Brain microvascular endothelial cell (primary cell): ENCODE results near the gene KIAA1549.

Experiments used
- DNase-seq: peaks from one replicate; pipeline ENCODE4 v3.0.0-alpha.2; 2020
- H3K27ac ChIP-seq: fragments of 250-450 bp; sonication (Bioruptor Pico); 2 replicates; pipeline ENCODE4 v1.5.1; 2020; ENCODE audit warnings: mild to moderate bottlenecking, moderate library complexity
- H3K27me3 ChIP-seq: fragments of 250-450 bp; sonication (Bioruptor Pico); replicated peaks from 2 replicates; pipeline ENCODE4 v1.5.1; 2020; ENCODE audit warnings: mild to moderate bottlenecking
- H3K36me3 ChIP-seq: fragments of 250-450 bp; sonication (Bioruptor Pico); replicated peaks from 2 replicates; pipeline ENCODE4 v1.5.1; 2020; ENCODE audit warnings: mild to moderate bottlenecking
- H3K4me3 ChIP-seq: 2 replicates; pipeline ENCODE4 v1.5.1; 2011; ENCODE audit warnings: low read depth, mild to moderate bottlenecking, control low read depth, low read length, moderate library complexity
- in situ Hi-C: cut with HindIII; loops from 2 replicates; pipeline ENCODE4 v1.10.0; 2017; ENCODE audit warnings: low sequenced_read_pairs, low pct_ligation_motif_present
- TF ChIP-seq, protein P1 (sequence below): IDR thresholded peaks from 2 replicates; pipeline ENCODE4 v1.5.1; 2011; ENCODE audit warnings: low read depth, mild to moderate bottlenecking, moderate library complexity, low read length, control low read depth, inconsistent platforms; ENCODE audit errors: missing control alignments

KIAA1549 gene

GRCh38 chr7:138970446-138970845, 10.7 kb downstream of the KIAA1549 start:
- Histone ChIP-seq H3K27ac (no peak overlapping the region), H3K27me3 (no peaks in the 10 kb centered on the region), H3K36me3 (no peaks in the 10 kb centered on the region), H3K4me3 (no peak overlapping the region)
- no peak for DNase-seq
- TF ChIP-seq, protein P1, sequence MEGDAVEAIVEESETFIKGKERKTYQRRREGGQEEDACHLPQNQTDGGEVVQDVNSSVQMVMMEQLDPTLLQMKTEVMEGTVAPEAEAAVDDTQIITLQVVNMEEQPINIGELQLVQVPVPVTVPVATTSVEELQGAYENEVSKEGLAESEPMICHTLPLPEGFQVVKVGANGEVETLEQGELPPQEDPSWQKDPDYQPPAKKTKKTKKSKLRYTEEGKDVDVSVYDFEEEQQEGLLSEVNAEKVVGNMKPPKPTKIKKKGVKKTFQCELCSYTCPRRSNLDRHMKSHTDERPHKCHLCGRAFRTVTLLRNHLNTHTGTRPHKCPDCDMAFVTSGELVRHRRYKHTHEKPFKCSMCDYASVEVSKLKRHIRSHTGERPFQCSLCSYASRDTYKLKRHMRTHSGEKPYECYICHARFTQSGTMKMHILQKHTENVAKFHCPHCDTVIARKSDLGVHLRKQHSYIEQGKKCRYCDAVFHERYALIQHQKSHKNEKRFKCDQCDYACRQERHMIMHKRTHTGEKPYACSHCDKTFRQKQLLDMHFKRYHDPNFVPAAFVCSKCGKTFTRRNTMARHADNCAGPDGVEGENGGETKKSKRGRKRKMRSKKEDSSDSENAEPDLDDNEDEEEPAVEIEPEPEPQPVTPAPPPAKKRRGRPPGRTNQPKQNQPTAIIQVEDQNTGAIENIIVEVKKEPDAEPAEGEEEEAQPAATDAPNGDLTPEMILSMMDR, result no peak
- in situ Hi-C loops, result no loop called here

DNA sequence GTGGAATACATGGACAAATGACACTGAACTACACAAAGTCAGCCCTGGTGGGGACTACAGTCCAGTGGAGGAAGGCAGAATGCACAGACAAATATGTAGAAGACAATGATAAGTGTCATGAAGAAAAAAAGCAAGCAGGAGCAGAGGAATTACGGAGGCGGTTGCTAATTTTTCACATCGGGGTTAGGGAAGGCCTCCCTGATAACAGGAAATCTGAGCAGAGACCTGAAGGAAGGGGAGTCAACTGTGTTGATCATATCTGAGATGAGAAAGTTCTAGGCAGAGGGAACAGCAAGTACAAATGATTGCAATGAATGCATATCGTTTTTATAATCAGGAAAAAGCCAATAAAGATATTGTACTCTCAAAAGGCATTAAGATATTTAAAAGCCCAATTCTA, 14.0 kb downstream of the KIAA1549 start:
- H3K27ac ChIP-seq, result no peak overlapping the region
- TF ChIP-seq, protein P1, result no peak

DNA sequence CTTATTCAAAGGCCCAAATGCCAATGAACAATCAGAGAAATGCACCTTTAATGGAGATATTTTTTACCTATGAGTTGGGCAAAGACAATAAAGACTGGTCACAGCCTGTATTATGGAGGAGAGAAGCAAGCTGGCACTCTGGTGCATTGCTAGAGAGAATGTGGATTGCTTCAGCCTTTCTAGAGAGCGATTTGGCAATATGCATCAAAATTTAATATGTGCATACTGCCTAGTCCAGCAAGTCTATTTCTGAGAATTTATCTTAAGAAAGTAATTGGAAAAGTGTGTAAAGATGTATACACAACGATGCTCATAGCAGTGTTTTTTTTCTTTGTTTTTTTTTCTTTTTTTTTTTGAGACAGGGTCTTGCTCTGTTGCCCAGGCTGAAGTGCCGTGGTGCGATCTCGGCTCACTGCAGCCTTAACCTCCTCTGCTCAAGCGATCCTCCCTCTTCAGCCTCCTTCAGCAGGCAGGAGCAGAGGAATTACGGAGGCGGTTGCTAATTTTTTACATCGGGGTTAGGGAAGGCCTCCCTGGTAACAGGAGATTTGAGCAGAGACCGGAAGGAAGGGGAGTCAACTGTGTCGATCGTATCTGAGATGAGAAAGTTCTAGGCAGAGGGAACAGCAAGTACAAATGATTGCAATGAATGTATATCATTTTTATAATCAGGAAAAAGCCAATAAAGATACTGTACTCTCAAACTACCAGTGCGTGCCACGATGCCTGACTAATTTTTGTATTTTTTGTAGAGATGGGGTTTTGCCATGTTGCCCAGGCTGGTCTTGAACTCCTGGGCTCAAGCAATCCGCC, 16.4 kb downstream of the KIAA1549 start:
- Histone ChIP-seq H3K27ac (no peak overlapping the region), H3K4me3 (no peak overlapping the region), H3K27me3 (no peaks in the 10 kb centered on the region), H3K36me3 (no peaks in the 10 kb centered on the region)
- in situ Hi-C loops, result no loop called here
- DNase-seq, result no peak
- TF ChIP-seq, protein P1, result no peak

More for the DNA sequence above, 14.0 kb downstream of the KIAA1549 start:
- H3K4me3 ChIP-seq, result no peak overlapping the region
- in situ Hi-C loops, result no loop called here
- H3K27me3 ChIP-seq, result no peaks in the 10 kb centered on the region
- no peaks in the 10 kb centered on the region for H3K36me3 ChIP-seq
- DNase-seq, result no peak

DNA sequence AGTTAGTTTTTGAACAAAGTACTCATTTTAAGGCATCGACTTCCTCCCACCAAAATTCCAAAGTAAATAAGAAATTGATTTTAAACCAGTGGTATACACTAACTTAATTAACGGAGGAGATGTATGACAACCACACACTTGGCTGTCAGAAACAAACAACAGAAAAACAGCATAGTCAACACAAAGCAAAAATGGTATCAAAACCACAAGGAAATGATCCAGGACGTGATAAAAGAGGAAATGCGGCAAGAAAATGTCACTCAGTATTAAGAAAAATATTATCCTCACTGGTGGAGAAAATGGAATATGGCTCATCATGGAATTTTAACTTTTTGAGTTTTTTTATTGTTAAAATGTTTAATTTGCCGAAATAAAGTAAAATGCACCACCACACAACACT, 17.5 kb downstream of the KIAA1549 start:
- in situ Hi-C loops, result no loop called here

GRCh38 chr7:138962561-138963270, 18.5 kb downstream of the KIAA1549 start:
- TF ChIP-seq, protein P1, result no peak
- Histone ChIP-seq H3K4me3 (no peak overlapping the region), H3K27me3 (no peaks in the 10 kb centered on the region), H3K27ac (no peak overlapping the region), H3K36me3 (no peaks in the 10 kb centered on the region)
- no peak for DNase-seq
- in situ Hi-C loops, result no loop called here

More for the DNA sequence above, 17.5 kb downstream of the KIAA1549 start:
- H3K36me3 ChIP-seq, result no peaks in the 10 kb centered on the region
- H3K4me3 ChIP-seq, result no peak overlapping the region
- TF ChIP-seq, protein P1, result no peak
- DNase-seq, result no peak
- H3K27me3 ChIP-seq, result no peaks in the 10 kb centered on the region
- H3K27ac ChIP-seq, result no peak overlapping the region
